ENCODE data around the gene TBPL1. TPM values are rescaled to one million over a fixed set of nuclear protein-coding genes. Genes with fewer than 3 reads are reported as not detected.

The TBPL1 gene
- total RNA-seq, 4 donors from 2014 or later: 4.8 to 10.0 (median 4.9) TPM; not detected in 1

DNA sequence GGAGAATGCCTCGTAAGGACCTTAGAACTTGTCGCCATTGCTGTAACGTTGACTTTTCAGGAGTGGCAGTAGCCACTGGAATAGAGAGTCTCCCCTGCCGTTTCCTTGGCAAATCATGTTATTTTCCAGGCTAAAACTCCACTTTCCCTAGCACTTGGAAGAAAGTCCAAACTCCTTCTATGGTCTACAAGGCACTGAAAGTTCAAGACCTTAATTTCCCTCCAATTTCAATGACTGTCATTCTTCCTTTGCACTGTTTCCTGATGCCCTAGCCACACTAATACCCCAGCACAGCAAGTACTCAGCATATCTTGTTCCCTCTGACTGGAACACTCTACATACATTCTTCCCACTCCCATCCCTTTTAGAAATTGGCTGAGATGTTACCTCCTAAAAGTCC is 1.8 kb upstream of the TBPL1 start:
- Histone ChIP-seq H3K4me1 (peaks cover 12 to 35% (median 20%) of the 10 kb centered on the region in 4 donors), H3K9me3 (no peaks in the 10 kb centered on the region), H3K27ac (peak overlapping the region; percentile 92 to 95 (median 94)), H3K4me3 (peak overlapping the region in 2 of 4 donors; percentile 97 to 99), H3K27me3 (no peaks in the 10 kb centered on the region), H3K36me3 (no peaks in the 10 kb centered on the region)
- 44 to 68% methylated on average over 3 to 4 of the region's 4 CpGs for WGBS, 2 donors (ENCODE audit: low coverage in 1 of 2)
- in situ Hi-C loops (cut with MboI; ENCODE audit: low pct_ligation_motif_present in 1 of 4, low pct_unique_long_range_greater_than_20kb in 1 of 4, low sequenced_read_pairs in 3 of 4) (no loop called here), intact Hi-C loops (cut with DNase I; ENCODE audit: low total_unique reads) (loop anchor here (10.0 kb wide), 1 partner anchor 1146 kb away; no protein-coding TSS in a partner anchor)
- TF ChIP-seq, protein P1, sequence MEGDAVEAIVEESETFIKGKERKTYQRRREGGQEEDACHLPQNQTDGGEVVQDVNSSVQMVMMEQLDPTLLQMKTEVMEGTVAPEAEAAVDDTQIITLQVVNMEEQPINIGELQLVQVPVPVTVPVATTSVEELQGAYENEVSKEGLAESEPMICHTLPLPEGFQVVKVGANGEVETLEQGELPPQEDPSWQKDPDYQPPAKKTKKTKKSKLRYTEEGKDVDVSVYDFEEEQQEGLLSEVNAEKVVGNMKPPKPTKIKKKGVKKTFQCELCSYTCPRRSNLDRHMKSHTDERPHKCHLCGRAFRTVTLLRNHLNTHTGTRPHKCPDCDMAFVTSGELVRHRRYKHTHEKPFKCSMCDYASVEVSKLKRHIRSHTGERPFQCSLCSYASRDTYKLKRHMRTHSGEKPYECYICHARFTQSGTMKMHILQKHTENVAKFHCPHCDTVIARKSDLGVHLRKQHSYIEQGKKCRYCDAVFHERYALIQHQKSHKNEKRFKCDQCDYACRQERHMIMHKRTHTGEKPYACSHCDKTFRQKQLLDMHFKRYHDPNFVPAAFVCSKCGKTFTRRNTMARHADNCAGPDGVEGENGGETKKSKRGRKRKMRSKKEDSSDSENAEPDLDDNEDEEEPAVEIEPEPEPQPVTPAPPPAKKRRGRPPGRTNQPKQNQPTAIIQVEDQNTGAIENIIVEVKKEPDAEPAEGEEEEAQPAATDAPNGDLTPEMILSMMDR (IDR thresholded peaks at IDR 0.05): no peak
- TF ChIP-seq POLR2A (IDR thresholded peaks at IDR 0.05) (no peak), POLR2AphosphoS5 (IDR thresholded peaks at IDR 0.05) (no peak), EP300 (IDR thresholded peaks at IDR 0.05; ENCODE audit: low read depth) (no peak)
- DNase-seq: no peak

DNA sequence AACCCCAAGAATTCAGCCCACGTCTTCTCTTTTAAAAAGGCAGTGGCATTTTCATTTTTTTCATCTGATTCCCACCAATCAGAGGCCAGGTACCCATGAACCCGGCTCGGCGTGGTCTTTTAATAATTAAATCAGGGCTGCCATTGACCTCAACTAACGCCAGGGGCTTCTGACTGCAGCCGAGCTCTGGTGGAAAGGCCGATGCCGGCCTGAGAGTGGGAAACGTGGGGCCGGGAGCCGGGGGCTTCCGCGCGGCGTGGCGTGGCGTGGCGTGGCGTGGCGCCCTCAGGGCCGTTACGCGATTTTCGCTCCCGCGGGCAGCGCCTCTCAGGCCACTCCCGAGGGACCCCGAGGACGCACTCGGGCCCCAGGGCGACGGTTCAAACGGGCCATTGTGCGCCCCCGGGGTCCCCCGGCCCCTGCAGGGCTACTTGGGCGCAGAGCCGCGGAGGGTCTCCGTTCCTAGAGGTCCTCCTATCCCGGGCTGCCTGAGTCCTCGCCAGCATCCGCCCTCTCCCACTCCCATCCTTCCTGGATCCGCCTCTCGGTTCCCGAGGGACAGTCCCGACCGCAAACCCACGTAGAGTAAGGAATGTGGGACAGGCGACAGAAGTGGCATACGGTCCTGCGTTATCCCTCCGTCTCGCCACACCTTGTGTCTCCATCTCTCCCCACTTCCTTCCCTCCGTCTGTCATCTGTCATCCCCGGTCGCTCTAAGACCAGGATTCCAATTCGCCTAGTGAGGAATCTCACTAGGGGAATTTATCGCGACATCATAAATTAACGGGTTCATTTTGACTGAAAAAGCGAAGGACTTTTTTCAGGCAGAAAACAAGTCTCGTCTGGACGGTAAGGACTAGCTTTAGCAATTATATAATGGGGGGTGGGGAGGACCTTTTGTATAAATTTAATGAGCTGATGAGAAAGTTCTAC is 876 bp upstream of the TBPL1 start:
- 0 to 1% methylated on average over 21 to 50 of the region's 65 CpGs for WGBS, 2 donors (ENCODE audit: low coverage in 1 of 2)
- H3K4me3 ChIP-seq: peak overlapping the region; percentile 67 to 99 (median 90)
- H3K27ac ChIP-seq: peak overlapping the region; percentile 92 to 95 (median 94)
- peaks cover 12 to 30% (median 17%) of the 10 kb centered on the region in 4 donors for H3K4me1 ChIP-seq
- H3K27me3 ChIP-seq: no peaks in the 10 kb centered on the region
- H3K36me3 ChIP-seq: no peaks in the 10 kb centered on the region
- intact Hi-C loops (cut with DNase I; ENCODE audit: low total_unique reads) (loop anchor here (10.0 kb wide), 1 partner anchor 1147 kb away; no protein-coding TSS in a partner anchor), in situ Hi-C loops (cut with MboI; ENCODE audit: low pct_ligation_motif_present in 1 of 4, low pct_unique_long_range_greater_than_20kb in 1 of 4, low sequenced_read_pairs in 3 of 4) (no loop called here)
- no peak for TF ChIP-seq POLR2A (IDR thresholded peaks at IDR 0.05)
- TF ChIP-seq EP300 (IDR thresholded peaks at IDR 0.05; ENCODE audit: low read depth): no peak
- peak in 2 of 3 donors; percentile 4 for TF ChIP-seq POLR2AphosphoS5 (IDR thresholded peaks at IDR 0.05)
- TF ChIP-seq, protein P1 (IDR thresholded peaks at IDR 0.05): peak; percentile 35 to 59 (median 39)
- H3K9me3 ChIP-seq: no peaks in the 10 kb centered on the region
- peak; percentile 55 for DNase-seq

DNA sequence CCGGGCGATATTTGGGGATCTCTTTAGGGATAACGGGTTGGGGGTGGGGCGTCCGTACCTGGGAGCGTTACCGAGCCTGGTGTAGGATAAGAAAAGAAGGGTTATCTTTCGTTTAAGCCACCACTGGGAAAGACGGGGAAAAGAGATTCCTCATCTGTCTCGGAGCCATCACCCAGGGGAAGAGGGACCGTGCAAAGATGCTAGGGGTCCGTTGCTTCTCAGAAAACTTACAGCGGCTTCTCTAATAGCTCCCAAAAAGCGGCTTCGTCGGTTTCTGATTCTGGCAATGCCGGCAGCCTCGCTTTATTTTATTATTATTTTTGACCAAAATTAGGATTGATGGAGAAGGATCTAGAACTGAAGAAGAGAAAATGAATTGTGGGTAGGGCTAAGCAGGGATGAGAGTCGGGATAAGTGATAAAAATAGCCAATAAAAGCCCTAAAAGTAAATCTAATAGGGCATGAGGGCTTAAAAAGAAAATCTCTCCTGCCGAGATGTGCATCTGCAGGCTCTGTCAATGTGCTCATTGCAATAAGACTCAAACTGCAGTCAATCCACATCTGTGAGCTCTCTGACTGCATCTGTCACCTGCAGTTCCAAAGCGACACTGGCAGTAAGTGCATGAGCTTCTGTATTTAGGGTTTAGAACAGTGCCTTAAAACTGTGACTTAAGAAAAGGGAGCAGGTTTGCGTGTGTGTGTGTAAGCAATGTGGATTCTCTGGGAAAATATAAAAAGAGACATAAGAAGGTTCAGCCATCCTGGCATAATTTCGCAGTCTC is 801 bp downstream of the TBPL1 start:
- intact Hi-C loops (cut with DNase I; ENCODE audit: low total_unique reads) (loop anchor here (10.0 kb wide), 1 partner anchor 1149 kb away; no protein-coding TSS in a partner anchor), in situ Hi-C loops (cut with MboI; ENCODE audit: low pct_ligation_motif_present in 1 of 4, low pct_unique_long_range_greater_than_20kb in 1 of 4, low sequenced_read_pairs in 3 of 4) (no loop called here)
- WGBS, 2 donors (ENCODE audit: low coverage in 1 of 2): 3 to 5% methylated on average over 20 to 23 of the region's 23 CpGs
- TF ChIP-seq POLR2AphosphoS5 (IDR thresholded peaks at IDR 0.05) (no peak), EP300 (IDR thresholded peaks at IDR 0.05; ENCODE audit: low read depth) (no peak), POLR2A (IDR thresholded peaks at IDR 0.05) (no peak)
- TF ChIP-seq, protein P1 (IDR thresholded peaks at IDR 0.05): no peak
- no peaks in the 10 kb centered on the region for H3K36me3 ChIP-seq
- peak overlapping the region; percentile 67 to 99 (median 90) for H3K4me3 ChIP-seq
- H3K9me3 ChIP-seq: no peaks in the 10 kb centered on the region
- no peaks in the 10 kb centered on the region for H3K27me3 ChIP-seq
- peak overlapping the region; percentile 92 to 95 (median 94) for H3K27ac ChIP-seq
- DNase-seq: no peak
- peaks cover 12 to 35% (median 22%) of the 10 kb centered on the region in 4 donors for H3K4me1 ChIP-seq

Data from transverse colon (tissue), 4 donors.